ENCODE results near the gene FBRSL1. TPM values are rescaled to one million over a fixed set of nuclear protein-coding genes. Genes with fewer than 3 reads are reported as not detected.

Gene FBRSL1
- total RNA-seq, 1 experiment from 2014 or later, result 124 TPM

- RAD21 ChIA-PET (ENCODE audit: low non-redundant PET in 1 of 2, low total read pairs in 2 of 2, uncharacterized antibody in 2 of 2, unreplicated experiment in 2 of 2), result no interaction called here
- Histone ChIP-seq H3K27me3 (ENCODE audit: insufficient read depth, low read length) (no peaks in the 10 kb centered on the region; the same call in 1 of the 2 replicates), H3K9ac (ENCODE audit: low read length) (no peak overlapping the region), H3K4me2 (ENCODE audit: low read length) (no peak overlapping the region), H3K4me3 (replicated peaks in 1 of 2; ENCODE audit: low read depth in 1 of 2, low read length in 2 of 2) (no peak overlapping the region), H4K20me1 (ENCODE audit: insufficient read depth) (no peaks in the 10 kb centered on the region), H3K9me3 (ENCODE audit: control insufficient read depth in 1 of 2, insufficient read depth in 1 of 2, low read depth in 1 of 2, low read length in 2 of 2) (no peaks in the 10 kb centered on the region; a peak in 1 of 4 replicates), H3K36me3 (ENCODE audit: control insufficient read depth in 1 of 2, insufficient read depth in 2 of 2, low read length in 2 of 2) (no peaks in the 10 kb centered on the region), H2AFZ (ENCODE audit: low read depth, low read length, poor library complexity, severe bottlenecking) (no peak overlapping the region), H3K9me2 (ENCODE audit: insufficient read depth) (no peaks in the 10 kb centered on the region), H3K79me2 (ENCODE audit: insufficient read depth, low read length) (no peaks in the 10 kb centered on the region), H3K27ac (ENCODE audit: low read depth, low read length) (no peak overlapping the region), H3K4me1 (ENCODE audit: control insufficient read depth in 1 of 2, insufficient read depth in 2 of 2, low read length in 2 of 2) (no peaks in the 10 kb centered on the region)
- CTCF ChIA-PET, result no interaction called here
- DNase-seq (ENCODE audit: low read depth, low spot score), result no peak
- TF ChIP-seq ZBTB33 (IDR thresholded peaks at IDR 0.05; ENCODE audit: extremely low read depth, insufficient replicate concordance, low read length) (no peak), TCF7L2 (IDR thresholded peaks at IDR 0.05; ENCODE audit: borderline replicate concordance, extremely low read depth, insufficient read depth, insufficient read length) (no peak), SIN3A (IDR thresholded peaks at IDR 0.05; ENCODE audit: low read depth) (no peak), CBX3 (IDR thresholded peaks at IDR 0.05; ENCODE audit: low read depth) (no peak), SRF (IDR thresholded peaks at IDR 0.05; ENCODE audit: low read depth) (no peak), REST (IDR thresholded peaks at IDR 0.05; ENCODE audit: low read depth) (no peak), CEBPB (IDR thresholded peaks at IDR 0.05; ENCODE audit: low read depth) (no peak), YY1 (IDR thresholded peaks at IDR 0.05; ENCODE audit: extremely low read depth, insufficient replicate concordance, low read depth, low read length) (no peak), JUND (IDR thresholded peaks at IDR 0.05) (no peak), SP1 (IDR thresholded peaks at IDR 0.05; ENCODE audit: low read depth) (no peak)
- no TSS peak for BruUV-seq (replicated peaks)
- no peak for ATAC-seq
- POLR2A ChIA-PET, result no interaction called here
- intact Hi-C loops (cut with micrococcal nuclease), result no loop called here
Observed at GRCh38 chr12:132456944-132457495, 32.9 kb upstream of the FBRSL1 start.
